HG03095 (cell line): ENCODE measurements around the gene AFMID.
A peak's percentile ranks its signal among the peaks of the same experiment; 100 is the strongest.
"Not testable (repeated sequence)": the region's sequence is repeated elsewhere in the genome, so short reads cannot be mapped to it uniquely, and the experiment has no call there.

Source experiments
- ATAC-seq: cut with Tn5 transposase; IDR thresholded peaks from one replicate; pipeline ENCODE4 v1.9.1; 2021; ENCODE audit warnings: moderate library complexity; ENCODE audit not compliant: unreplicated experiment

The AFMID gene

GRCh38 chr17:78151514-78152008, 35.6 kb upstream of the AFMID start:
- ATAC-seq, result no peak

DNA sequence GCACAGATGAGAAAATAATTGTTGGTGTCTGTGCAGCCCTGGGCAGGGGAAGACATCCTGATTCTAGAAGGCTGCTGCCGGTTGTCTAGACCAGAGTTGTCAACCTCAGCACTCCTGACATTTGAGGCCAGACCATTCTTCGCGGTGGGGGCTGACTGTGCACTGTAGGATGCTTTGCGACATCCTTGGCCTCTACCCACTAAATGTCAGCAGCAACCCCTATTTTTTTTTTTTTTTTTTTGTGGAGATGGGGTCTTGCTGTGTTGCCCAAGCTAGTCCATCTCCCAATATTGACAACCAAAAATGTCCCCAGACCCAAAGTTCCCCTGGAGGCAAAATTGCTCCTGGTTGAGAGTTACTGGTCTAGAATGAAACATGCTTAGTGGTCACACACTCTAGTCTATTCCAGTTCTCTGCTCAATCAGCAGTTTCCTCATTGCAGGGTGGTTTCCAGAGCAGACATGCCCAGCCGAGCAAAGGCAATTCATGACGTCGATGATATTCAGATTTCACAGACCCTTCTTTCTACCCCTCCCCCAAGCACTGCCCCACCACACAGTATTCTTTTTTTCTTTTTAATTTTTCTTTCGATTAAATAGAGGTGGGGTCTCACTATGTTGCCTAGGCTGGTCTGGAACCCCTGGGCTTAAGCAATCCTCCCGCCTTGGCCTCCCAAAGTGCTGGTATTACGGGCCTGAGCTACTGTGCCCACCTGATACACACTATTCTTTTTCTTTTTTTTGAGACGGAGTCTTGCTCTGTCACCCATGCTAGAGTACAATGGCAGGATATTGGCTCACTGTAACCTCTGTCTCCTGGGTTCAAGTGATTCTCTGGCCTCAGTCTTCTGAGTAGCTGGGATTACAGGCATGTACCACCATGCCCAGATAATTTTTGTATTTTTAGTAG, 32.0 kb upstream of the AFMID start:
- ATAC-seq, result peak; percentile 44

GRCh38 chr17:78159575-78160158, 27.5 kb upstream of the AFMID start:
- no peak for ATAC-seq

GRCh38 chr17:78163881-78164747, 23.0 kb upstream of the AFMID start:
- ATAC-seq, result no peak

- ATAC-seq, result no peak
Measured at GRCh38 chr17:78164748-78165607, 22.2 kb upstream of the AFMID start.

DNA sequence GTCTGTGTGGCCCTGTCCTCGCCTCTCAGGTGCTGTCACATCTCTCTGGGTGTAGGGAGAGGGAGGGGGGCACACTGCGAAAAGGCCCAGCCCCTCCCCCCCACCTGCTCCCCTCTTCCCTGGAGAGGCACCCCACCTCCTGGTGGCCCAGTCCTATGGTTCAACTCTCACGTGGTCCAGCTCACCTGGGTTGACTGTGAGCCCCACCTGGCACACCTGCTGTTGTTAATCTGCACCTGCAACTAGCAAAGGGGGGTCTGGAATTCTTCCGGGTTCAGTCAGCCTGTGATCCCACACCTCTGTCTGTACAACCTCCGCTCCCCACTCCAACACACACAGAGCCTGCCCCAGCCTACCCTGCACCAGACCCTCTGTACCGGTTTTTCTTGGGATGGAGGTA, 20.7 kb upstream of the AFMID start:
- no peak for ATAC-seq

DNA sequence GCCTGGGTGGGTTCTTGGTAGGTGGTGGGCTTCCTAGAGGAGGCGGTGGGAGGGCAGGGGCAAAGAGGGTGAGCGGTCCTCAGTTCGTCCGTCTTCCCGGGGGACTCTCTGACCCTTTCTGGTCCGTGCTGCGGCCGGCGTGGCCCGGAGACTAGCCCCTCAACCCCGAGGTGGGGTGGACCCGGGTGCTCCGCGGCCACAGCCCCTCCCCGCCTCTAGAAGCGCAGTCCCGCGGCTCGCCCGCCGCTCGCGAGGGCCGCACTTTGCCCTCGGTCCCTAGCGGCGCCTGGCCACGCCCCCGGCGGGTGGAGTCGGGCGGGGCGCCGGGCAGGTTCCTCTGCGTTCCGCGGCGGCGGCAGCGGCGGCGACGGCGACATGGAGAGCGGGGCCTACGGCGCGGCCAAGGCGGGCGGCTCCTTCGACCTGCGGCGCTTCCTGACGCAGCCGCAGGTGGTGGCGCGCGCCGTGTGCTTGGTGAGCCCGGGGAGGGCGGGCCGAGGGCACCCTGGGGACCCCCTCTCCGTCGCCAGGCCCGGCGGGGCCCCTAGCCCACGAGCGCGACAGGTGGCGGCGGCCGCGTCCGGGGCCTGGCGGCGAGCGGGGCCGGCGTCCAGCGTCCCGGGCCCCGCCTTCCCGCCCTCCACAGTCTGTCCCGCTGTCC, 18.8 kb upstream of the AFMID start, which contains the start of gene SYNGR2:
Gene SYNGR2, plus strand, starts transcription at position 340 of the 661 bp plus-strand sequence. Its CDS starts 36 bp downstream, at position 376.
- ATAC-seq, result no peak

- ATAC-seq, result no peak
Measured at GRCh38 chr17:78168903-78169793, 18.0 kb upstream of the AFMID start.

DNA sequence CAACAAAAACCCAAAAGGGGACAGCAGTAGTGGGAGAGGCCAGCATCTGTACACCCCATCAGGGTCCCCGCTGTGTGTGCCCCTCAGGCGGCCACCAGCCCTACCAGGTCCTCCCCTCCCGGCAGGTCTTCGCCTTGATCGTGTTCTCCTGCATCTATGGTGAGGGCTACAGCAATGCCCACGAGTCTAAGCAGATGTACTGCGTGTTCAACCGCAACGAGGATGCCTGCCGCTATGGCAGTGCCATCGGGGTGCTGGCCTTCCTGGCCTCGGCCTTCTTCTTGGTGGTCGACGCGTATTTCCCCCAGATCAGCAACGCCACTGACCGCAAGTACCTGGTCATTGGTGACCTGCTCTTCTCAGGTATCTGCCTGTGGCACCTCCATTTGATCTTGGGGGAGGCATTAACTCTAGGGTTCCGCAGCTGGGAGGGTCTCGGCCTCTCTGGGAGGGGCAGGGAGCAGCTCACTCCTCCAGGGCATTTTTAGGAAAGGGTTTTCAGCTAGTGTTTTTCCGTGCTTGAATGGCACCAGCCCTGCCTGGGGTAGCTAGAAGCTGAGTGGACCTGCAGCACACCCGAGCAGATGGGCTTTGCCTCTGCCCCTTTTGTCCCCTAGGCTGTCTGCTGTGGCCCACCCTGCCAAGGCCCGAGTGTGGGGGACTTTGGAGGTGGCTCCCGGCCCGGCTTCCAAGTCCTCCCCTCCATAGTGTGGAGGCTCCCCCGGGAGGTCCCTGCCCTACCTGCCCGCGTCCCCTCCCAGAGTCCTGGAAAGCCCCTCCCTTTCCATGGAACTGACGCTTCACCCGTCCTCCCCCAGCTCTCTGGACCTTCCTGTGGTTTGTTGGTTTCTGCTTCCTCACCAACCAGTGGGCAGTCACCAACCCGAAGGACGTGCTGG, 16.2 kb upstream of the AFMID start:
- ATAC-seq, result no peak

GRCh38 chr17:78171591-78172248, 15.4 kb upstream of the AFMID start:
- ATAC-seq, result not testable (repeated sequence)

DNA sequence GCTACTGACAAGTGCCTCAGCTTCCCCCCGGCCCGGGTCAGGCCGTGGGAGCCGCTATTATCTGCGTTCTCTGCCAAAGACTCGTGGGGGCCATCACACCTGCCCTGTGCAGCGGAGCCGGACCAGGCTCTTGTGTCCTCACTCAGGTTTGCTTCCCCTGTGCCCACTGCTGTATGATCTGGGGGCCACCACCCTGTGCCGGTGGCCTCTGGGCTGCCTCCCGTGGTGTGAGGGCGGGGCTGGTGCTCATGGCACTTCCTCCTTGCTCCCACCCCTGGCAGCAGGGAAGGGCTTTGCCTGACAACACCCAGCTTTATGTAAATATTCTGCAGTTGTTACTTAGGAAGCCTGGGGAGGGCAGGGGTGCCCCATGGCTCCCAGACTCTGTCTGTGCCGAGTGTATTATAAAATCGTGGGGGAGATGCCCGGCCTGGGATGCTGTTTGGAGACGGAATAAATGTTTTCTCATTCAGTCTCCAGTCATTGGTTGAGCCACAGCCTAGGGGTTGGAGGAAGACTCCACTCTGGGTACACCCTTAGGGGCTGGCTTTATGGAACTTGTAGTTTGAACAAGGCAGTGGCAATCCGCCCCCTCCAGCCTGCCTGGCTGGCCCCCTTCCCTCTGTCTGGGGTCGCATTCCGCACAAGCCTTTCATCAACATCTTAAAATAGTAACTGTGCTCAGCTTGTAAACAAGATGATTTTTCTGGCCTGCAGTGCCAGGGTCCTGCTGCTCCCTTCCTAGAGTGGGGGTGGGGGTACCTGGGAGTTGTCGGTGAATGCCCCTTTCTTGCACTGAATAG, 14.7 kb upstream of the AFMID start:
- no peak for ATAC-seq

DNA sequence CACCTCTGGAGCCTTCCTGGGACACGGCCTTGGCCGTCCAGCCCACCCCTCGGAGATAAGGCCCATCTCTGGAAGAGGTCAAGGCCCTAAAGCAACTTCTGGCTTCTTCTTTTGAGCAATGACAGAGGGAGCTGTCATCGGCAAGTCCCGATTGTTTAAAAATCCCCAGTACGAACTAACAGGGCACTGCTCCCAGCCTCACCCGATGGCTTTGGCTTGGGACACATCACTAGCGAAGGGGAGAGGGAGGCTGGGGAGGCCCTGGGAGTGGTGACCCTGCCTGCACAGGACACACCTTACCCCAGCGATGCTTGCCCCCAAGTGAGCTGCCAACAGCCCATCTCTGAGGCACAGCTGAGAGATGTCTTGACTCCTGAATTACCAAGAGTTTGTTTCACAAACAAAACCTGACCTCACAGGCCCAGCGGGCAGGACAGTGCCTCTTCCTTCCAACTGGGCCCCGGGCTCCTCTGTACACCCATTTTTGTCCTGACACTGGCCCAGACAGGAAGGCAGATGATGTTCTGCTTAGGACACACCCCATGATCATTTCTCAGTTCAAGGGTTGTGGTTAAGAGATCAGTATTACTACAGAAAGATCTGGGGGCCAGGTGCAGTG, 14.0 kb upstream of the AFMID start:
- ATAC-seq, result peak; percentile 31

DNA sequence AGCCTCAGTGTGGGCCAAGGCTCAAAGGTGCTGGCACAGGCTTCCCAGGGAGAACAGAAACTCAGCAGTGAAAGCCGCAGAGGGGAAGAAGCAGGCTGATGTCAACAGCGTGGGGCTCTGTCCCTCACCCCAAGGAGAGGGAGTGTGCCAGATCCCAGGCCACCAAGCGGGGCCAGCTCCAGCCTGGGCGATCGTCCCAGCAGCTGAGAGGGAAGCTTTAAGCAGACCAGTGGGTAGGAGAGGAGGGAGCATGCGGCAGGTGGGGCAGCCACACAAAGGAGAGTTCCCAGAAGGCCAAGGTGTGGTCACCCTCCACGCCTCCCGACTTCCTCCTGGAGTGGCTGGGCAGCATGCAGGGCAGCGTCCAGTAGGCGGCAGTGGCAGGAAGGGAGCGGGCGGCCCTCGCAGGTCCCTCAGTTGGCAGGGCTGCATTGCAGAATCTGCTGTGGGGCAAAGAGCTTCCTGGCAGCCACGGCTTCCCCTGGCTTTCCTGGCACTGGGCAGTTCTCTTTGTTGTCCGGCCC, 12.8 kb upstream of the AFMID start:
- no peak for ATAC-seq

GRCh38 chr17:78174870-78175642, 12.1 kb upstream of the AFMID start:
- no peak for ATAC-seq

GRCh38 chr17:78175643-78175981, 11.6 kb upstream of the AFMID start:
- ATAC-seq, result no peak
